ENCODE results near the gene SLC9A6. TPM values are rescaled to one million over a fixed set of nuclear protein-coding genes. Genes with fewer than 3 reads are reported as not detected.

SLC9A6 gene
- total RNA-seq, result 17.2 and 18.4 TPM in 2 replicates

DNA sequence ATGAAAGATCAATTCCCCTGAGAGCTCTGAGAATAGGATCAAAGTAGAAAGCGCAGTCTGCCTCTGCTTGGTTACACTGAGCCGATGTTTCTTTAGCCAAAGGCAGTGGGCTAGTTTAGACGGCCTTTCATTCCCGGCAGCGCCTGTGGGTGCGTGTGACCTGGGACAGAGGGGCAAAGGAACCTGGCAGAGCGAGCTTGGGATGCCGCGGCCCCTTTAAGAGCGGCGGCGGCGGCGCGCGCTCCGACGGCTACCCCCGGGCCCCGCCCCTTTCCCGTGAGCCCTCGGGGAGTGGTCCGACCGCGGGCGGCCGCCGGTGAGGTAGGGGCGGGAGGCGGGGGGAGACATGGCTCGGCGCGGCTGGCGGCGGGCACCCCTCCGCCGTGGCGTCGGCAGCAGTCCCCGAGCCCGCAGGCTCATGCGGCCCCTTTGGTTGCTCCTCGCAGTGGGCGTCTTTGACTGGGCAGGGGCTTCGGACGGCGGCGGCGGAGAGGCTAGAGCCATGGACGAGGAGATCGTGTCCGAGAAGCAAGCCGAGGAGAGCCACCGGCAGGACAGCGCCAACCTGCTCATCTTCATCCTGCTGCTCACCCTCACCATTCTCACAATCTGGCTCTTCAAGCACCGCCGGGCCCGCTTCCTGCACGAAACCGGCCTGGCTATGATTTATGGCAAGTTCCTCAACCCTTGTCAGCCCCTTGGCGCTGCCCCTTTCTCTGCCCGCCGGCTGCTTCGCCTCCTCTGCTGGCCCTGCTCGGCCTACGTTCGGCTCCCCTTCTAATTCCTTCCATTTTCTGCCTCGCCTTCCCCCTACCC, at the start of gene SLC9A6:
Gene SLC9A6, plus strand, starts transcription at position 279 of the 816 bp plus-strand sequence. Its CDS starts 224 bp downstream, at position 503.

DNA sequence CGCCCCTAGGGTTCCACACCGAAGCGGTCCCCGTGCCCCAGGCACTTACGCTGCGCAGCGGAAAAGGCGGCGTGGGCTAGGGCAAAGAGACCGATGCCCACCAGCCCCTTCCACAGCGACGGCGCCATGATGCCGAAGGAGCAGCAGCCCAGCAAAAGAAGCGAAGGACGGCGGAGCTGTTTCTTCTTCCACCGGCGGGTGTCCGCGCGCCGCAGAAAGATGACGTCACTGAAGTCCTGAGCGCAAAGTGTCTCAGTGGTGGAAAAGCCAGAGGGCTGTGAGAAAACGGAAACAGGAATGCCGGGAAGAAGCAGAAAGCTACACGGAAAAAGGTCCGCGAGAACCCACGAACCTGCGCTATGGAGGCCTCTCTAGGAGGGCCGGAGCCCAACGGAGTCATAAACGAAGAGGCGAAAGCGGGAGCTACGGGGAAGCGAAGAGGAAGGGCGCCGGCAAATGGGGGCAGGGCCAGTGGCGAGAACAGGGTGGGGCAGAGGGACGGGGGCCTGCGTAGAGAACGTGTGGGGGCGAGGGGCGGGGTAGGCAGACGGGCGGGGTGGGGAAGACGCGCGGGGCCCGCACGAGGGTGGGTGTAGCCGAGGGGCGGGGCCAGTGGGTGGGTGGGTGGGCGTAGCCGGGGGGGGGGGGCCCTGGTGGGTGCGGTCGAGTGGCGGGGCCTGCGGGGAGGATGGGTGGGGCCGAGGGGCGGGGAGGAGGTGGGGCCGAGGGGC, 11.5 kb upstream of the SLC9A6 start, which contains the start of gene MMGT1:
Gene MMGT1, minus strand, starts transcription at position 441 of the 731 bp plus-strand sequence. Its CDS starts 313 bp downstream, at position 128.

Other genes starting within 250 kb of the SLC9A6 start
- not detected in 2 replicates for gene CT45A3, start 217.2 kb upstream of the SLC9A6 start, total RNA-seq
- gene CT45A5, start 199.9 kb upstream of the SLC9A6 start, total RNA-seq, result not detected in 2 replicates
- gene CT45A6, start 182.6 kb upstream of the SLC9A6 start, total RNA-seq, result not detected in 2 replicates
- not detected in 2 replicates for gene CT45A2, start 165.4 kb upstream of the SLC9A6 start, total RNA-seq
- gene CT45A7, start 148.2 kb upstream of the SLC9A6 start, total RNA-seq, result not detected in 2 replicates
- gene CT45A8, start 130.9 kb upstream of the SLC9A6 start, total RNA-seq, result not detected in 2 replicates
- not detected in 2 replicates for gene CT45A9, start 113.6 kb upstream of the SLC9A6 start, total RNA-seq
- not detected in 2 replicates for gene CT45A10, start 92.0 kb upstream of the SLC9A6 start, total RNA-seq
- gene SAGE1, start 91.7 kb upstream of the SLC9A6 start, total RNA-seq, result under 0.01 TPM in 1 of 2 replicates, not detected in the other
- gene MMGT1, start 11.4 kb upstream of the SLC9A6 start, total RNA-seq, result 5.4 and 6.5 TPM in 2 replicates
- 12.9 and 31.9 TPM in 2 replicates for gene FHL1, start 162.1 kb downstream of the SLC9A6 start, total RNA-seq